ENCODE results near the gene DPF3.

- TF ChIP-seq CTCF (IDR thresholded peaks at IDR 0.05), result no peak
- no peak for TF ChIP-seq POLR2A (IDR thresholded peaks at IDR 0.05)
These were observed 140.7 kb downstream of the DPF3 start for GRCh38 chr14:72753044-72753710.

Measured in right lobe of liver (tissue), 4 donors.